Activated T-helper 2 cell treated with anti-CD3 and anti-CD28 coated beads, Interferon-gamma antibody, Interleukin-2, Interleukin-4, amounts not matched to agents 10 μg/mL and 5 μg/mL and 100 μg/mL, durations not matched to agents 14 hours and 24 hours and 36 hours (primary cell): ENCODE results near the gene PAM. TPM values are rescaled to one million over a fixed set of nuclear protein-coding genes. Genes with fewer than 3 reads are reported as not detected.

Experiments
- DNase-seq: peaks from one replicate; pipeline ENCODE4 v3.0.0; 2021; ENCODE audit warnings: low spot score
- H3K27ac Mint-ChIP-seq: one replicate; pipeline ENCODE4 v1.8.0; 2021; ENCODE audit warnings: mixed read lengths
- H3K27me3 Mint-ChIP-seq: one replicate; pipeline ENCODE4 v1.8.0; 2021; ENCODE audit warnings: low read depth, mixed read lengths
- H3K36me3 Mint-ChIP-seq: one replicate; pipeline ENCODE4 v1.8.0; 2021; ENCODE audit warnings: low read depth, mixed read lengths
- H3K4me1 Mint-ChIP-seq: one replicate; pipeline ENCODE4 v1.8.0; 2021; ENCODE audit warnings: low read depth, mixed read lengths
- H3K4me3 Mint-ChIP-seq: one replicate; pipeline ENCODE4 v1.8.0; 2021; ENCODE audit warnings: low read depth, mild to moderate bottlenecking, moderate library complexity, mixed read lengths
- H3K9me3 Mint-ChIP-seq: one replicate; pipeline ENCODE4 v1.8.0; 2021; ENCODE audit warnings: mixed read lengths
- intact Hi-C: fragments of 100-400 bp; cut with micrococcal nuclease; formaldehyde crosslinking; loops from one replicate; pipeline ENCODE4 v1.15.1; 2023
- total RNA-seq: library from RNA; stranded (reverse); gene quantifications from 2 replicates; pipeline ENCODE4 v1.2.3, GENCODE V29; 2022

The PAM gene
- total RNA-seq, 1 donor from 2014 or later = 48.0 TPM

DNA sequence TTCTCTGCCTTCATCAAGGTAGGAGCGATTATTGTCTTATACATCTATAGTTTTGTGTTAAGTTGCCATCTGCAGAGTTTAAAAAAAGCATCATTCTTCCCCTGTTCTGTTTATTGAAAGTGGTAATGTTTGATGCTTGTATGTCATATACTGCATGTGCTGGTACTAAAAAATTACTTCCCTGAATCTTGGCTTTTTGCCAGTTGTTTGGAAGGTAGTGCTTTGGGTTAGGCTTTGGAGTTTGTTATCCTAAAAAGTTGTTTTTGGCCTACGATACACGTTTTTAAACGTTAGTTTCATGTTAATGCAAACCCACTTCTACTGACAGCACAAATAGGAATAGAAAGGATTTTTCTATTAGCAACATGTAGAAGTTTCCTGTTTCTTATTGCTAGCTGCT, 206.6 kb downstream of the PAM start:
- Mint-ChIP-seq H3K36me3 (peaks cover 6% of the 10 kb centered on the region), H3K4me1 (peaks cover 9% of the 10 kb centered on the region), H3K27ac (no peak overlapping the region), H3K4me3 (no peak overlapping the region), H3K27me3 (no peaks in the 10 kb centered on the region), H3K9me3 (no peaks in the 10 kb centered on the region)
- intact Hi-C loops = loop anchor here (10.0 kb wide), 1 partner anchor 177 kb away; no protein-coding TSS in a partner anchor
- DNase-seq = no peak

DNA sequence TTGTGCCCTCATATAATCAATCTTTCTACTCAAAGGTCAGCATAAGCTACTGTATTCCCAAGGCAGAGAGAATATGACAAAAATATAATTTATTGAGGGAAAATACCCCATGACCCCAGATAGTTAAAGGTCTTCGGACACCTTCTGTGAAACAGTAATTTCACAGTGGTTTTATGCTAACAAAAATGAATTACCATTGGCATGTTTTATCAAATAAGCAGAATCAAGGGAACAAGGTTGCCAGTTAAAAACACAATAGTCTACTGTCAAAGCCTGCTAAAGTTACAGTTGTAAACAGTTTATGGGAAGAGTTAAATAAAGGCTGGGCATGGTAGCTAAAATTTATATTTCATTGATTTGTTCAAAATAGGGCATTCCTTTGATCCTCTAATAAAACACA, 210.5 kb downstream of the PAM start:
- DNase-seq = no peak
- no peak overlapping the region for H3K4me3 Mint-ChIP-seq
- peaks cover 3% of the 10 kb centered on the region for H3K36me3 Mint-ChIP-seq
- H3K27me3 Mint-ChIP-seq = no peaks in the 10 kb centered on the region
- H3K27ac Mint-ChIP-seq = no peak overlapping the region
- intact Hi-C loops = loop anchor here (10.0 kb wide), 1 partner anchor 181 kb away; no protein-coding TSS in a partner anchor
- H3K9me3 Mint-ChIP-seq = no peaks in the 10 kb centered on the region
- H3K4me1 Mint-ChIP-seq = peaks cover 6% of the 10 kb centered on the region

DNA sequence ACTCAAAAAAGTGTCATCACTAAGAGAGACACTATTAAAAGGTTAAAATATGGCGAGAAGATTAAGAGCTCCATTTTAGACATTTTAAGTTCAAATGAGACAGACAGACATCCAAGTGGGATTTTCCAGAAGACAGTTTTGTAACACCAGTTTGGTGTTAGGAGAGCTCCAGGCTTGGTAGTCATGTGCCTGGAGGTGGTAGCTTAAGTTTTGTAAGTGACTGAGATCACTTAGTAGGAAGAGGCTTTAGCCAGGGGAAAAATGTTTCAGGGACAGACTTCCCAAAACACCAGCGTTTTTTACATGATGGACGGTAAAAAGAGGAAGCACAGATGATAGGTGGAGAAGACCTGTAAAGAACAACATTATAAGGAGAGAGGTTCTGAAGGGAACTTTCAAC, 214.5 kb downstream of the PAM start:
- intact Hi-C loops = loop anchor here (10.0 kb wide), 2 partner anchors 185 to 285 kb away; no protein-coding TSS in a partner anchor
- Mint-ChIP-seq H3K4me3 (no peak overlapping the region), H3K27me3 (no peaks in the 10 kb centered on the region), H3K4me1 (peaks cover 5% of the 10 kb centered on the region), H3K27ac (no peak overlapping the region), H3K36me3 (peaks cover 6% of the 10 kb centered on the region), H3K9me3 (no peaks in the 10 kb centered on the region)
- DNase-seq = no peak

DNA sequence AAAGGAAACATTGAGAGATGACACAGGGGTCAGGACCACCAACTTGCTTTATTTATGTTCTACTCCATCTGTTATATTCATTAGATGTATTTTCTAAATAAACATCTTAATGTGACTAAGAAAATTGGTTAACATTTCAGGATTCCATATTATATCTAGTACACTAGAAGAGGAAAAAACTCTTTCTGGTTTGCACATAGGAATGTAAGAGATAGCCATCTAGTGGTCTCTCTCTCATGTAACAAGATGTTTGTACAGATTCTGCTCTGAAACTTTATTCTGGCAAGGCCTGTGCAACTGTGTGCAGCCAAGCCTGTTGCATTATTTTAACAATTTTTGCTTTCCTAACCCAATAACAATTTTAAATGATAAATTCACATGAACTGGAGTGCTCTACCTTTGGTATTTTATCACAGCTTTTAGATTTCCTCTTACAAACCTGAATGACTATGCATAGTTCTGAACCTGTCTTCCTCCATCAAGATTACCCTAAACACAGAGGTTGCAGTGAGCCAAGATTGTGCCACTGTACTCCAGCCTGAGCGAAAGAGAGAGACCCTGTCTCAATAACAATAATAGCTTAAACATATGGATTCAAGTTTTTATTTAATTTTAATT, 216.7 kb downstream of the PAM start:
- intact Hi-C loops = loop anchor here (10.0 kb wide), 1 partner anchor 287 kb away; no protein-coding TSS in a partner anchor
- H3K36me3 Mint-ChIP-seq = peaks cover 6% of the 10 kb centered on the region

DNA sequence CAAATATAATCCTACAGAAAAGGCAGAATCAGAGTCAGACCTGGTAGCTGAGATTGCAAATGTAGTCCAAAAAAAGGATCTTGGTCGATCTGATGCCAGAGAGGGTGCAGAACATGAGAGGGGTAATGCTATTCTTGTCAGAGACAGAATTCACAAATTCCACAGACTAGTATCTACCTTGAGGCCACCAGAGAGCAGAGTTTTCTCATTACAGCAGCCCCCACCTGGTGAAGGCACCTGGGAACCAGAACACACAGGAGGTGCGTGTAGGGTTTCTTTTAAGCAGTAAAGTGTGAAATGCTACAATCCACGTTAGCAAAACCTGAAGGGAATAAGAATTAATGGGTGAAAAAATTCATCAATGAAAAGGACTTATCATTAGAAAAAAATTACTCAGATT, 219.1 kb downstream of the PAM start:
- no peaks in the 10 kb centered on the region for H3K9me3 Mint-ChIP-seq

More for the DNA sequence above, 216.7 kb downstream of the PAM start:
- no peaks in the 10 kb centered on the region for H3K27me3 Mint-ChIP-seq
- peaks cover 8% of the 10 kb centered on the region for H3K4me1 Mint-ChIP-seq
- H3K27ac Mint-ChIP-seq = no peak overlapping the region
- no peak overlapping the region for H3K4me3 Mint-ChIP-seq
- DNase-seq = no peak
- no peaks in the 10 kb centered on the region for H3K9me3 Mint-ChIP-seq

DNA sequence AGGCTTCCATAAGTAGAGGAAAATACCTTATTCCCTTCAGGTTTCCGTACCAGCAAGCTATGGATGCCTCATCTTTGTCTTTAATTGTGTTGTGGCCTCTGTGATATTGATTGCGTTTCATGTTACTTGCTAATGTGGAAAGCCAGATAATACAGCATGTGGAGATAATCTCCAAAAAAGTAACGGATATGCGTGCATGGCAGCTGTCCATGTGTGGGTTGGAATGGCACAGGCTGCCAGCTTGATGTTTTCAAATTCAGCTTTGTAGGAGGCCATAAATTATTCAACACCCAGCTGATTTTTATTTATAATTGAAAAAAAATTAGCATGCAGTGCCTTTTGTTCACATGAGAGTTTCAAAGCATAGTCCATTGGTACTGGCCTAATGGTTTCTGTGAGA, 219.9 kb downstream of the PAM start:
- H3K36me3 Mint-ChIP-seq = peaks cover 3% of the 10 kb centered on the region
- H3K4me1 Mint-ChIP-seq = peaks cover 8% of the 10 kb centered on the region
- H3K4me3 Mint-ChIP-seq = no peak overlapping the region
- no peaks in the 10 kb centered on the region for H3K9me3 Mint-ChIP-seq
- no peak for DNase-seq
- no peaks in the 10 kb centered on the region for H3K27me3 Mint-ChIP-seq
- H3K27ac Mint-ChIP-seq = no peak overlapping the region
- intact Hi-C loops = loop anchor here (10.0 kb wide), 1 partner anchor 290 kb away; no protein-coding TSS in a partner anchor

More for the DNA sequence above, 219.1 kb downstream of the PAM start:
- H3K36me3 Mint-ChIP-seq = peaks cover 3% of the 10 kb centered on the region
- intact Hi-C loops = loop anchor here (10.0 kb wide), 1 partner anchor 289 kb away; no protein-coding TSS in a partner anchor
- peaks cover 8% of the 10 kb centered on the region for H3K4me1 Mint-ChIP-seq
- H3K27me3 Mint-ChIP-seq = no peaks in the 10 kb centered on the region
- no peak overlapping the region for H3K27ac Mint-ChIP-seq
- no peak overlapping the region for H3K4me3 Mint-ChIP-seq
- no peak for DNase-seq

DNA sequence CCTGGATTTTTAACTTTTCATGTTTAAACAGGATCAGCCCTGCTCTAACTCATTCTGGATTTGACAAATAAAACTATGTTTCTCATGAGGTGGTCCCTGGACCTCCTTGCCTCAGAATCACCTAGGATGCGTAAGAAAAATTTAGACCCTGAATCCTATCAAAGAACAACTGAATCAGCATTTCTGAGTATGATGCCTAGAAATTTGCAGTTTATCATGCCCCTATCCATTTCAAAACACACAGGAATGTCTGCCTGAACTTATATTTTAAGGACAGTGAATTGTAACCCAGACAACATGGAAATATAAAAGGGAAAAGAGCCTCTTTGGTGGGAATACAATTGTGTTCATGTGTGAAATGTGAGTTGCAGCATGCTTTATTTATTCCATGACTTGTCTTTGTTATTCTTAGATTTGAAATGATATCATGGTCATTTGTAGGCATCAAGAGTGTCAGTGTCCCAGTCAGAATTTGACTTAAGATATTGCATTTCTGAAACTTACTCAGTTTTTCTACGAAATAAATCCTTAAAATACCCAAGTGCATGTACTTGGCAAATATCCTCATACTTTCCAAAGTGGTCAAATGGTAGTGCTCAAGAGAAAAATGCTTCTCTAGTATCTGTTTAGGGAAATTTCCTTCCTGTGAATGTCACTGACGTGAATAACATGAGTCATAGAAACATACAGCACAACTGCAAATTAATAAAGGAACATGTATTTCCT, 220.5 kb downstream of the PAM start:
- no peak overlapping the region for H3K4me3 Mint-ChIP-seq
- H3K36me3 Mint-ChIP-seq = peaks cover 3% of the 10 kb centered on the region
- H3K4me1 Mint-ChIP-seq = peaks cover 8% of the 10 kb centered on the region
- H3K27ac Mint-ChIP-seq = no peak overlapping the region
- no peaks in the 10 kb centered on the region for H3K9me3 Mint-ChIP-seq
- H3K27me3 Mint-ChIP-seq = no peaks in the 10 kb centered on the region
- intact Hi-C loops = loop anchor here (10.0 kb wide), 1 partner anchor 291 kb away; no protein-coding TSS in a partner anchor
- DNase-seq = no peak

DNA sequence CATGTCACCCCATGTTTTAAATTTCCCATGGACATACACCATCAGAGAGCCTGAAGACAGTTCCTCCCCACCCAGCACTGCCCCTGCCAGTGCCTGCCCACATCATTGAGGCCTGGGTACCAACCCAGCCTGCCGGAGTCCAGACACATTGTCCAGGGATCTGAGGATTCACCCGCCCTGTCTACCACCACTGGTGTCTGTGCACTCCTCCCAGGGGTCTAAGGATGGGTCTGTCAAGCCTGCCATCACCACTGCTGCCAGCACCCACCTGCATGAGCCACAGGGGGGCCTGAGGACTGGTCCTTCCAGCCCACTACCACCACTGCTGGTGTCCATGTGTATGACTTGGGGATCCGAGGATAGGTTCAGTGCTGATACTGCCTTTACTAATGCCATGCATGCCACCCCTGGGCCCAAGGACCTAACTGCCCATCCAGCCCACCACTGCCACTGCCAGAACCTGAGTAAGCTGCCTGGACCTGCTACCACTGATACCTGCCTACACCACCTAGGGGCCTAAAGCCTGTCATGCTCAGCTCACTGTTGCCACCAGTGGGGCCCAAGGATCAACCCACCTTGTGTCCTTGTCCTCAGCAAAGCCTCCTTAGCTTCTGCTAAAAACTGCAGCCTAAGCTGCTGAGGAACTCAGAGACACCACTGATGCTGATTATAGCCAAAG, 227.0 kb downstream of the PAM start:
- no peak for DNase-seq
- Mint-ChIP-seq H3K9me3 (peaks cover 29% of the 10 kb centered on the region), H3K36me3 (peaks cover 16% of the 10 kb centered on the region), H3K27ac (no peak overlapping the region), H3K4me1 (no peaks in the 10 kb centered on the region), H3K4me3 (no peak overlapping the region), H3K27me3 (no peaks in the 10 kb centered on the region)
- intact Hi-C loops = no loop called here

DNA sequence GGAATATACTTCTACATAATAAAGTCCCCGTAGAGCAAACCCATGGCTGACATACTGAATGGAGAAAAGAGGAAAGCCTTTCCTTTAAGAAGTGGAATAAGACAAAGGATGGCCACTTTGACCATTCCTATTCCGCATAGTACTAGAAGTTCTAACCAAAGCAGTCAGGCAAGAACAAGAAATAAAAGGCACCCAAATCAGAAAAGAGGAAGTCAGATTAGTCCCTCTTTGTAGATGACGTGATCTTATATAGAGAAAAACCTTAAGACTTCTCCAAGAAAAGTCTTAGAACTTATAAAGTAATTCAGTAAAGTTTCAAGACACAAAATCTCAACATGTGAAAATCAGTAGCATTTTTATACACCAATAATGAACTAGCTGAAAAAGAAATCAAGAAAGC, 231.0 kb downstream of the PAM start:
- Mint-ChIP-seq H3K36me3 (peaks cover 16% of the 10 kb centered on the region), H3K27me3 (no peaks in the 10 kb centered on the region)
- intact Hi-C loops = no loop called here

DNA sequence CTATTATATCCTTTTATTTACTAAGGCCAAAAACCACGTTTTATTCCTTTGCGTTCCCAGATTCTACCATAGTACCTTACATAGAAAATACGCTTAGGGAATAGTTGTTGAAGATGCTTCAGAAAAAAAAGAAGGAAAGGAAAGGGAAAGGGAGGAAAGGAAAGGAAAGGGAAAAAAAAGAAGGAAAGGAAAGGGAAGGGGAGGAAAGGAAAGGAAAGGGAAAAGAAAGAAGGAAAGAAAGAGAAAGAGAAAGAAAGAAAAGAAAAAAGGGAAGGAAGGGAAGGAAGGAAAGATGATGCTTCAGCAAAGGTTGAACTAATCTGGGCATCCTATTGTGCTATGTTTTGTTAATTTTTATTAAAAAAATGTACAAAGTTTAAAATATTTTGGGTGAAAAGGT, 233.4 kb downstream of the PAM start:
- Mint-ChIP-seq H3K4me3 (no peak overlapping the region), H3K9me3 (peaks cover 10% of the 10 kb centered on the region), H3K27ac (no peak overlapping the region), H3K4me1 (no peaks in the 10 kb centered on the region), H3K36me3 (no peaks in the 10 kb centered on the region), H3K27me3 (no peaks in the 10 kb centered on the region)
- no peak for DNase-seq
- intact Hi-C loops = no loop called here

More for the DNA sequence above, 231.0 kb downstream of the PAM start:
- Mint-ChIP-seq H3K9me3 (peaks cover 28% of the 10 kb centered on the region), H3K4me3 (no peak overlapping the region), H3K27ac (no peak overlapping the region), H3K4me1 (no peaks in the 10 kb centered on the region)
- DNase-seq = no peak

DNA sequence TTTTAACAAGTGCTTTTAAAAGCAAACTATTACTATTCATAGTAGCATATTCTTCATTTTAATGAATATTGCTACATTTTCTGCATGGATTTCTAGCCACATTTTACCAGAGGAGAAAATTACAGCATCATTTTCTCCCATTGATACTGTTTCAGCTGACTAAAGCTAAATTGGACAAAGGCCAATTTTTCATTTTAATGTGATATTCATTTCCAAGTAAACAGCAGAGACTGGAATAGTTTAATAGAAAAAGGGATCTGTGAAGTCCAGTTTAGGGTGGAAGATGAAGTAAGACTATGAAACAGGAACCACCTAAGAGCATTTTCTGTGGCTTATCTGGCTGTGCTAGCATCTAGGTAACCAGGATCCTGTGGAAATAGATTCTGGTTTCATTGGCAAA, 236.7 kb downstream of the PAM start:
- H3K4me3 Mint-ChIP-seq = no peak overlapping the region
- no peaks in the 10 kb centered on the region for H3K36me3 Mint-ChIP-seq
- no peaks in the 10 kb centered on the region for H3K9me3 Mint-ChIP-seq
- no peaks in the 10 kb centered on the region for H3K27me3 Mint-ChIP-seq
- peaks cover 3% of the 10 kb centered on the region for H3K4me1 Mint-ChIP-seq
- no peak overlapping the region for H3K27ac Mint-ChIP-seq
- DNase-seq = no peak
- intact Hi-C loops = no loop called here

DNA sequence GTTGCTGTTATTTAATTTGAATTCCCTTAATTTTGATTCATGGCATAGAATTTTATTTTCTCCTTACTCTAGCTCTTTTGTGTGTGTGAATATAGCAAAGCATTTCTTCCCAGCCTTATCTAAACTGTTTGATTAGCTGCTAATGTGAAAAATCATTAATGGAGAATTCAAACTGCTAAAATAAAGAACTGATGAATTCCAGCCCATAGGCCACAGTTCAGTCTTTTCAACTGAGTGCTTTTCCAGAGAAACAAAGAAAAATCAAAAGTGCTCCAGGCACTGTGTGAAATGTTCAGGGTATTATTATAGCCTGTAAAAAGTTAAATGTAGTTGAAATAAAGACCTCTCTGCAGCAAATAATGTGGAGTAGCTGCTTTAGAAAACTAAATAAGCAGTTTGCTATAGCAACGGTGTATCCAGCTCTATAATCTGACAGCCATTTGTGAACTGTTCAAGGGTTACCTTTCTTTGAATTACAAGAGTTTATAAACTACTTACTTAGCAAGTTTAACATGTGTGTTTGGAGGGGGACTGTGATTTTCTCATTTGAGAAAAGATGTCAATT, 241.0 kb downstream of the PAM start:
- no peak for DNase-seq
- Mint-ChIP-seq H3K27ac (no peak overlapping the region), H3K9me3 (no peaks in the 10 kb centered on the region), H3K4me1 (peaks cover 3% of the 10 kb centered on the region), H3K4me3 (no peak overlapping the region), H3K27me3 (no peaks in the 10 kb centered on the region), H3K36me3 (peaks cover 4% of the 10 kb centered on the region)
- intact Hi-C loops = no loop called here
